ENCODE measurements around the gene BRD9. TPM values are rescaled to one million over a fixed set of nuclear protein-coding genes. Genes with fewer than 3 reads are reported as not detected.

Gene BRD9
- total RNA-seq, 2 donors from 2014 or later = 17.9 to 46.2 TPM

GRCh38 chr5:852431-853401, 39.9 kb downstream of the BRD9 start:
- Histone ChIP-seq H3K27ac (no peak overlapping the region), H3K36me3 (no peaks in the 10 kb centered on the region), H3K4me3 (no peak overlapping the region), H3K9me3 (no peaks in the 10 kb centered on the region), H3K4me1 (replicated peaks) (no peaks in the 10 kb centered on the region), H3K27me3 (replicated peaks; ENCODE audit: insufficient read depth) (peaks cover 13% of the 10 kb centered on the region)
- intact Hi-C loops (cut with DNase I) = no loop called here
- no peak for DNase-seq (ENCODE audit: low spot score)
- no peak for TF ChIP-seq POLR2A (IDR thresholded peaks at IDR 0.05)
- TF ChIP-seq, protein P1, sequence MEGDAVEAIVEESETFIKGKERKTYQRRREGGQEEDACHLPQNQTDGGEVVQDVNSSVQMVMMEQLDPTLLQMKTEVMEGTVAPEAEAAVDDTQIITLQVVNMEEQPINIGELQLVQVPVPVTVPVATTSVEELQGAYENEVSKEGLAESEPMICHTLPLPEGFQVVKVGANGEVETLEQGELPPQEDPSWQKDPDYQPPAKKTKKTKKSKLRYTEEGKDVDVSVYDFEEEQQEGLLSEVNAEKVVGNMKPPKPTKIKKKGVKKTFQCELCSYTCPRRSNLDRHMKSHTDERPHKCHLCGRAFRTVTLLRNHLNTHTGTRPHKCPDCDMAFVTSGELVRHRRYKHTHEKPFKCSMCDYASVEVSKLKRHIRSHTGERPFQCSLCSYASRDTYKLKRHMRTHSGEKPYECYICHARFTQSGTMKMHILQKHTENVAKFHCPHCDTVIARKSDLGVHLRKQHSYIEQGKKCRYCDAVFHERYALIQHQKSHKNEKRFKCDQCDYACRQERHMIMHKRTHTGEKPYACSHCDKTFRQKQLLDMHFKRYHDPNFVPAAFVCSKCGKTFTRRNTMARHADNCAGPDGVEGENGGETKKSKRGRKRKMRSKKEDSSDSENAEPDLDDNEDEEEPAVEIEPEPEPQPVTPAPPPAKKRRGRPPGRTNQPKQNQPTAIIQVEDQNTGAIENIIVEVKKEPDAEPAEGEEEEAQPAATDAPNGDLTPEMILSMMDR (IDR thresholded peaks at IDR 0.05) = no peak
- TF ChIP-seq POLR2AphosphoS5 (IDR thresholded peaks at IDR 0.05) = no peak
- 89% methylated on average over 55 of the region's 55 CpGs for WGBS

DNA sequence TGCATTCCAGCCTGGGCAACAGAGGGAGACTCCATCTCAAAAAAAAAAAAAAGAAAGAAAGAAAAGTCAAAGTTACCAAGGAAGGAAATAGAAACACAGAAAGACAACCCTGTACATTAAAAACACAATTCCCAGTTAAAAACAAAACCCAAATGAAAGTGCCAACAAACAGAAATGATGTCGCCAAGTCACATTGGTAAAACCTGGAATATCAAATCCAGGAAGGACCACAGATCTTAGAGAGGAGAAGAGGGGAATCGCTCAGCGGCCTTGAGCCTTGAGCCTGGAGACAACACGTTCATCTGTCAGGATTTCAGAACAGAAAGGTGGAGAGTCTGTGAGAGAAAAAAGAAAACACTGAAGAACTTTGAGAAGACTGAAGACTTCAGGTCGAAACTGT, 40.6 kb downstream of the BRD9 start:
- Histone ChIP-seq H3K4me3 (no peak overlapping the region), H3K4me1 (replicated peaks) (no peaks in the 10 kb centered on the region), H3K36me3 (no peaks in the 10 kb centered on the region), H3K27me3 (replicated peaks; ENCODE audit: insufficient read depth) (peaks cover 13% of the 10 kb centered on the region), H3K27ac (no peak overlapping the region), H3K9me3 (no peaks in the 10 kb centered on the region)
- intact Hi-C loops (cut with DNase I) = no loop called here
- TF ChIP-seq, protein P1 (IDR thresholded peaks at IDR 0.05) = no peak
- TF ChIP-seq POLR2A (IDR thresholded peaks at IDR 0.05) = no peak
- no peak for TF ChIP-seq POLR2AphosphoS5 (IDR thresholded peaks at IDR 0.05)
- no peak for DNase-seq (ENCODE audit: low spot score)
- 58% methylated on average over 5 of the region's 5 CpGs for WGBS

DNA sequence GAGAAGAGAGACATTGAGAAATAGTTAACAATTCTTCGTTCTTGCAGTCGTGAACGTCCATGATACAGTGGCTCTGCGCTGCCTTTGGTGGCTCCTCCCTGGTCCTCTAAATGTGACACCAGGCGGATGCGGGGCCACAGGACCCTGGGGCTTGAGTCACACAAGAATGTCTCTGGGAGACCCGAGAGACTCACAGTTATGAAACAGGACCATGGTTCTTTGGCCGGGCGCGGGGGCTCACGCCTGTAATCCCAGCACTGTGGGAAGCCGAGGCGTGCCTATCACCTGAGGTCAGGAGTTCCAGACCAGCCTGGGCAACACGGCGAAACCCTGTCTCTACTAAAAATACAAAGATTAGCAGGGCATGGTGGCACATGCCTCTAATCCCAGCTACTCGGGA, 41.0 kb downstream of the BRD9 start:
- DNase-seq (ENCODE audit: low spot score) = no peak
- no peaks in the 10 kb centered on the region for H3K9me3 ChIP-seq
- intact Hi-C loops (cut with DNase I) = no loop called here
- no peaks in the 10 kb centered on the region for H3K4me1 ChIP-seq (replicated peaks)
- H3K27me3 ChIP-seq (replicated peaks; ENCODE audit: insufficient read depth) = peaks cover 13% of the 10 kb centered on the region
- no peak for TF ChIP-seq POLR2AphosphoS5 (IDR thresholded peaks at IDR 0.05)
- TF ChIP-seq, protein P1 (IDR thresholded peaks at IDR 0.05) = no peak
- no peak for TF ChIP-seq POLR2A (IDR thresholded peaks at IDR 0.05)
- 74% methylated on average over 16 of the region's 16 CpGs for WGBS
- no peaks in the 10 kb centered on the region for H3K36me3 ChIP-seq
- H3K4me3 ChIP-seq = no peak overlapping the region
- no peak overlapping the region for H3K27ac ChIP-seq

GRCh38 chr5:851076-851475, 41.5 kb downstream of the BRD9 start:
- Histone ChIP-seq H3K27ac (no peak overlapping the region), H3K9me3 (no peaks in the 10 kb centered on the region), H3K27me3 (replicated peaks; ENCODE audit: insufficient read depth) (peaks cover 13% of the 10 kb centered on the region), H3K36me3 (no peaks in the 10 kb centered on the region), H3K4me1 (replicated peaks) (no peaks in the 10 kb centered on the region), H3K4me3 (no peak overlapping the region)
- TF ChIP-seq, protein P1 (IDR thresholded peaks at IDR 0.05) = no peak
- TF ChIP-seq POLR2AphosphoS5 (IDR thresholded peaks at IDR 0.05) (no peak), POLR2A (IDR thresholded peaks at IDR 0.05) (no peak)
- intact Hi-C loops (cut with DNase I) = no loop called here
- no peak for DNase-seq (ENCODE audit: low spot score)
- WGBS = 33% methylated on average over 16 of the region's 19 CpGs

Data from prostate gland (tissue), 2 donors.